Putamen (tissue), 1 donor: Measurements from ENCODE around the gene FOSB.
"Not testable (repeated sequence)": the region's sequence is repeated elsewhere in the genome, so short reads cannot be mapped to it uniquely, and the experiment has no call there.

Experiments used
- DNase-seq: peaks from one replicate; pipeline ENCODE4 v3.0.0-alpha.2; 2016; ENCODE audit warnings: low spot score

Gene FOSB

DNA sequence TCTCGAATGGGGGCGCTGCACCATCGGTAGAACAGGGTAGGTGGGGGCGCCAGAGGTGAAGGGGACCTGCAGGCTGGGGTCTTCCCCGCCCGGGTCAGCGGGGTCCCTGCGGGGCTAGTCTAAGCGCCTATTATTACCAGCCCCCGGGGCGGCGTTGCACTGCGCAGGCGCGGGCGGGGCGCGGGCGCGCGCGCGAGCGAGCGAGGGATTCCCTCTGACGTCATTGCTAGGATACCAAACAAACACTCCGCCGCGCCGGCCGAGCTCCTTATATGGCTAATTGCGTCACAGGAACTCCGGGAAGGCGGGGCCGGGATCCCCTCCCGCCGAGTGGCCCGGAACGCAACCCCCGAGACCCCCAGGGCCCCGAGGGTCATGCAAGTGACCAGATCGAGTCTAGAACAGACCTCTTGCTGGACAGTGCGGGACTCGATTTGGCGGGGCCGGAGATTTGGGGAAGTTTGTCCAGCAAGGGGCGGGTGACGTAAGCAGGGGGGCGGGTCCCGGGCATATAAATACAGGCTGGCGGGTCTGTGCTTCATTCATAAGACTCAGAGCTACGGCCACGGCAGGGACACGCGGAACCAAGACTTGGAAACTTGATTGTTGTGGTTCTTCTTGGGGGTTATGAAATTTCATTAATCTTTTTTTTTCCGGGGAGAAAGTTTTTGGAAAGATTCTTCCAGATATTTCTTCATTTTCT is at the start of gene FOSB:
TSS of gene FOSB (plus strand) at position 541 of the 703 bp plus-strand sequence. CDS start 591 bp downstream, outside the sequence.
- DNase-seq: peak; percentile 96

- DNase-seq: no peak
Observed at GRCh38 chr19:45418802-45419201, 49.0 kb upstream of the FOSB start.

DNA sequence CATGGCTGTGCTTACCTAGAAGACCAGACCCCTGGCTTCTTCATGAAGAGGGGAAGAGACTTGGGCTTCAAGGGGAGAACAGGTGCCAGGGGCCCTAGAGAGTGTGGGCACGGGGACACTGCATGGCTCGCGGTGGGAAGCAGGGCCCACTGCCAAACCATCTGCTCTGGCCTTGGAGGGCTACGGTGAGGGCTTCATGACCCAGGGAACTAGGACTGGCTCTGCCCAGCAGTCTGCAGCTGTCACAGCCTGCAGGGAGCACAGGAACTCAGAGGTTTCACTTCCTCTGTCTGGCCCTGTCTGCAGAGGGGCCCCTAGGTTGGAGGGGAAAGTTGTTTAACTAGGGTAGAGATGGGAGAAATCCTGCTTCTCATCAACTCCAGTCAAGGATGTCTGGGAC is 48.4 kb upstream of the FOSB start:
- DNase-seq: no peak

GRCh38 chr19:45419895-45420294 is 47.9 kb upstream of the FOSB start:
- no peak for DNase-seq

DNA sequence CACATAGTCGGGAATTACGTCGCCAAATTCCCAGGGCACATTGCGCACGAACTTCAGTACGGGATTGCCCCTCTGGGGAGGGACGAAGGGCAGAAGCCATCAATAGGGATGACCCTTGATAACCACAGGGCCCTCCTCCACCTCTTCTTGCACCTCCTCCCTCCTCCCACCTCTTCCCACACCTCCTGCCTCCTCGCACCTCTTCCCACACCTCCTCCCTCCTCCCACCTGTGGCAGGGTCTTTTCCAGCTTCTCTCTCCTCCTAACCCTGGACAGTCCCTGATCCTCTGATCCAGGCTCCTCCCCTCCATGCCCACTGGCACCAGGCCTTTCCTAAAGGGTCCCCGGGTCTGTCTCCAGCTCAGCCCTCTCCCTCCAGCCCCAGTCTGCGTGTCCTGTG is 47.4 kb upstream of the FOSB start:
- no peak for DNase-seq

DNA sequence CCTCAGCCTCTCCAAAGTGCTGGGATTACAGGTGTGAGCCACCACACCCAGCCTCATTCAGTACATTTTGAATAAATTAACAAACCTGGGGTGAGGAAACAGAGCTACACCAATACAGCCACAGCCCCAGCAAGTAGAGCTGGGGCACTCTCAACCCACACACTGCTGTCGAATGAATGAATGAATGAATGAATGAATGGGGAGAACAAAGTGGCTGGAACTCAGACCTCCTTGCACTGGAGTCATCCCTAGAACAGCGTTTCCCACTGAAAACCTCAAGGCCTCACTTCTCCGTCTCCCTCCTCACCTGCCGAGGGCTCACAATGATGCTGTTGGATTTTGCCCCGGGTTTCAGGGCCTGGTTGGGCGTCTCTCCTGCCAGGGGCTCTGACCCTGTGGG is 46.9 kb upstream of the FOSB start:
- DNase-seq: no peak

- DNase-seq: no peak
Observed at GRCh38 chr19:45421947-45422498, 45.8 kb upstream of the FOSB start.

- no peak for DNase-seq
Observed at GRCh38 chr19:45423033-45423588, 44.7 kb upstream of the FOSB start.

- peak; percentile 89 for DNase-seq
Observed at GRCh38 chr19:45423589-45424190, 44.1 kb upstream of the FOSB start, which contains the start of gene ERCC1. TSS of gene ERCC1 (minus strand) at chr19:45423917. CDS start at chr19:45423374, 543 bp downstream.

GRCh38 chr19:45424191-45425058 is 43.4 kb upstream of the FOSB start:
- no peak for DNase-seq

DNA sequence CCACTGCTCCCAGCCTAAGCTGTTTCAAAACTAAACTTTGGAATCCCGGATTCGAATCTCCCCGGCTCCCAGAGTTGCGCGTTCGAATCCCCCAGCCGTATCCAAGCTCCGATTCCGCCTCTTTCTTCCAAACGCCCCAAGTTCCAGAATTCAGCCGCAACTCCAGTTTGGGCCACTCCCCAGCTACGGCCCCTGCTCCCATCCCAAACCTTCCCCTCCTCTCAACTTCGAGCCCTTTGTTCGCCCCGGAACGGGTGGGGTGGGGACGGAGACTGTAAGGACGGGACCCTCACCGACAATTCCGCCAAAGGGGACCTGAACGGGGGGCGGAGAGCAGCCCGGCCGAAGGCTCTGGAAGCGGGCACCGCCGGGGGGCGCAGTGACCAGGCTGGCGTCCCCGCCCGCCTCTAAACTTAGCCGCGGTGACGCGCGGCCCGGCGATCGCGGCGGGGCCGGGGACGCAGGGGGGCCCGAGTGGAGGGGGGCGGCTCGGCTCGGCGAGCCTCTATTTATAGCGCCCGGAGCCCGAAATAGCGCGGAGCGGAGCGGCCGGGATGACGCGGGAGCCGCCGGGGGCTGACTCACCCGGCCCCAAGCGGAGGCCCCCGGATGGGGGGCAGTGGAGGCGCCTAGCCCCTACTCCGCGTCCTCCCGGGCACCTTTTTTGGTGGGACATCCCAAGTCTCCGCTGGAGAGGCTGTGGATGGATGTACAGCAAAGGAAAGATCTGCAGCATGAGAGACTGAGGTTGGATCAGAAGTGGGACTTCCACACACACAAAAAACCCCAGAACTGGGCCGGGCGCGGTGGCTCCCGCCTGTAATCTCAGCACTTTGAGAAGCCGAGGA is 39.2 kb upstream of the FOSB start:
- no peak for DNase-seq

- DNase-seq: not testable (repeated sequence)
Observed at GRCh38 chr19:45429896-45430295, 37.9 kb upstream of the FOSB start.

DNA sequence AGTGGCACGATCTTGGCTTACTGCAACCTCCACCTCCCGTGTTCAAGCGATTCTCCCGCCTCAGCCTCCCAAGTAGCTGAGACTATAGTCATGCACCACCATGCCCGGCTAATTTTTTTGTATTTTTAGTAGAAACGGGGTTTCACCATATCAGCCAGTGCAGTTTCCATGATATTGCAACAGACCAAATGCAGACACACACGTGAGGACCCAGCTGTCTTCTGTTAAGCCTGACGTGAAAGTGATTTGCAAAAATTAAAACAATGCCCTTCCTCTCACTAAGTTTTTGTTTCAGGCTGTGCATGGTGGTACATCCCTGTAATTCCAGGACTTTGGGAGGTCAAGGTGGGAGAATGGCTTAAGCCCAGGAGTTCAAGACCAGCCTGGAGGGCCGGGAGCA is 36.8 kb upstream of the FOSB start:
- not testable (repeated sequence) for DNase-seq

DNA sequence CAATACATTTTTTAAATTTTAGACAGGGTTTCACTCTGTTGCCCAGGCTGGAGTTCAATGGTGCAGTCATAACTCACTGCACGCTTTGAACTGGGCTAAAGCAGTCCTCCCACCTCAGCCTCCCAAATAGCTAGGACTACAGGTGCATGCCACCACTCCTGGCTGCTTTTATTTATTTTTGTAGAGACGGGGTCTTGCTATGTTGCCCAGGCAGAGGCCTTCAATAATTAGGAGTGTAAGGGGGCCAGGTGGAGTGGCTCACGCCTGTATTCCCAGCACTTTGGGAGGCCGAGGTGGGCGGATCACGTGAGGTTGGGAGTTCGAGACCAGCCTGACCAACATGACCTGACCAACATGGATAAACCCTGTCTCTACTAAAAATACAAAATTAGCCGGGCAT is 35.3 kb upstream of the FOSB start:
- DNase-seq: not testable (repeated sequence)

GRCh38 chr19:45437328-45437727 is 30.5 kb upstream of the FOSB start:
- DNase-seq: no peak

GRCh38 chr19:45439190-45439568 is 28.6 kb upstream of the FOSB start:
- no peak for DNase-seq

DNA sequence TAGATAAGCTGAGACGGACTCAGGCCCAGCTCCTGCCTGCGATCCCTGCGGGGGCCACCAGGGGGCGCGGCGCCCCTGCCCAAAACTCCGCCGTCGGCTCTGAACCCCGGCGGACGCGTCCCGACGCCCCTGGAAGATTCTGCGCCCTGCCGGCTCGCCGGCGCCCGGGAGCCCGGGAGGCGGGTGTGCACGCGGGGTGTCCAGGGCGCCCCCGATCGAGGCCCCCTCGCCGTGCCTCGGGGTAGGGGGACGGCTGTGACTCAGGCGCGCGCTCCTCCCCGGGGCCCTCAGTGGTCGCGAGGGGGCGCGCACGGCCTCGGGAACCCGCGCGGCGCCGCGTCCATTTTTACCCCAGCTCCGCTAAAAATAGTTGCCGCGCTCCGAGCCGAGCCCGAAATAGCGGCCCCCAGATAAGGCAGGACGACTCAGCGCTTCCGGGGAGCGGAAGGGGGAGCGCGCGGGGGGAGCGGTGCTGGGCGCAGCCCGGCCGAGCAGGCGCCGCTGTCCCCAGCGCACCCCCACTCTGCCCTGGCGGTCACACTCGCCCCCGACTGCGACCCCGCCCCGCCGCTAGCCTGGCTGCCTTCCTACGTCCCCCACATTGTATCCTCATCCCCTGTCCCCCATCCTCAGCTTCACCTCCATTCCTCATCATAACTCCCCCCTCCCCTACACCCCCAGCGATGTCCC is 28.1 kb upstream of the FOSB start:
- peak; percentile 86 for DNase-seq

DNA sequence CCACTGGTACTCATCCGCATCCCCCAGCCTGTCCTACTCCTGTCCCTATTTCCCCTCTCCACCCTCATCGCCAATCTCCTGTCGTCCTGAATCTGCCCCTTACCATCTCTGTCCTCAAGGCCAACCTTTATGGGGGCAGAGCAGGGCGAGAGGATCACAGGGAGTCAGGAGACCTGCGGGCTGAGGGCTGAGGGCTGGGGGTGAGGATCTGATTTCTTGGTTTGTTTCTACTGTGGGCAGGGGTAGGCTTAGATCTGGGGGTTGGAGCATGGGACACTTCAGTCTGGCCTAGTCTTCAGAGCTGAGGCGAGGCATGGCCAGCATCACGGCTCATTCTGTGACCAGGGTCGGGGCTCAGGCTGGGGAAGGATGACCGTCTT is 27.5 kb upstream of the FOSB start:
- DNase-seq: no peak

GRCh38 chr19:45440873-45441654 is 26.7 kb upstream of the FOSB start:
- DNase-seq: no peak

- no peak for DNase-seq
Observed at GRCh38 chr19:45442408-45442777, 25.4 kb upstream of the FOSB start.
